ENCODE results near the gene ILK.

Gene ILK

DNA sequence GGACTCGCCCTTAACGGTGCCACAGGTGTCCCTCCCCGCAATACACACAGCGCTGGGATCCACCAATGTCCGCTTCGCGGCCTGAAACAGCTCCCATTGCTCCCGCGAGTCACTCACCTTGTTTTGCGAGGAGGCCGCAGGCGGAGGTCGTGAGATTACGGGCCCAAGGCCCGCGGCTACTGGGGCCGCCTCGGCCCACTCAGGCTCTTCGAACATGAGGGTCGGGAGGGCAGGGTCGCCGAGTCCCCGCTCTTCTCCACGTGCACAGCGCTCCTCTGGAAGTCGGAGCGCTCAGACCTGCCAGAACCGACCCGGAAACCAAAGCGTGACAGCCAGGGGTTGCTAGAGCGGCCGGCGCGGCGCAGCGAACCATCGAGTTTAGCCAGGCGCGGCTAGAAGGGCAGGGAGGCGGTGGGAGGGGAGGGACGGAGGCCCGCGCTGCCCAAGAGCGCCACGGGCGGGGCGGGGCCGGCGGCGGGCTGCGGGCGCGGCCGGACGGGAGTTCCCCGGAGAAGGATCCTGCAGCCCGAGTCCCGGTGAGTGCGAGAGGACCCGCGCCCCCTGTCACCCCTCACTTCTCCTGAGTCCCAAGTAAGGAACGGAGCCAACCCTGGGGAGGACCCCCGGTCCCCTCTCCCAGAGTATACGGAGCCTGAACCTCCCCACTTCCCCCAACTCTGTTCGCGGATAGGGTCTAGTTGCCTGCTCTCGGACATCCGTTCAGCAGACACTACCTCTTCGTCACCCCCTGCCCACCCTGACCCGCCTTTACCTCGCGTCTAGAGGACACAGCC is at the start of gene ILK, which contains the start of gene RRP8:
TSS of gene ILK (plus strand) at position 488 of the 794 bp plus-strand sequence. CDS start 498 bp downstream, outside the sequence.
TSS of gene RRP8 (minus strand) at position 330 of the 794 bp plus-strand sequence. CDS start at position 216, 114 bp downstream.
- DNase-seq = peak; percentile 67

DNA sequence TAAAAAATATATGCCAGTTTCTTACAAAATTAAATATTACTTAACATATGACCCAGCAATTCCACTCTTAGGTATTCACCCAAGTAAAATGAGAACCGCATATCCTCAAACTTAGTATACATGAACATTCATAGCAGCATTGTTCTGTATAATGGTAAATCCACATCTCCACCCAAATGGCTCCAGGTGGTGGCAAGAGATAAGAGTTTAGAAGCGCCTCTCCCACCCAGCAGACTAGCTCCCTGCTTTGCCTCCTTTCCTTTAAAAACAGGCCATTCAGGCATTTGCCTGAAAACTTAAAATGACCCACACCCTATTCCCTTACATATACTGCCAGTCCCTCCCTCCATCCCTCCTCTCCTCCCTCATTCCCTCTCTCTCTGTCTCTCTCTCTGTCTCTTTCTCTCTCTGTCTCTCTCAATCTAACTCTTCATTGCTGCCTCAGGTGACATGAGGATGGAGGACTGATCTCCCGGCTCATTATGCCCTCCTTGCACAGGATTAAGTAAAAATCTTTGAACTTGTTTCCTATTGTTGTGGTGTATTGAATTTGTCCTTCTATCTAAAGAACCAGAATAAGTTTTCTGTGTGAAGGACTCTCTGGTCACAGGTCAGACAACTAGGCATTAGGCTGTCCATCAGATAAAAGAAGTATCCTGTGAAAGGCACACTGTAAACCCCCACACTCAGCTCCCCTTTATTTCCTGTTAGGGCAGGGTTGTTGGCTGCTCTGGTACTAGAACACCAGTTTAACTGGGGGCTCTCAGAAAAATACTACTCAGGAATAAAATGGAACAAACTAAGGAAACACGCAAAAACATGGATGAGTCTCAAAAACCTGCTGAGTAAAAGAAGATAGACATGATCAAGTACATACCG is 48.5 kb upstream of the ILK start:
- DNase-seq = no peak

DNA sequence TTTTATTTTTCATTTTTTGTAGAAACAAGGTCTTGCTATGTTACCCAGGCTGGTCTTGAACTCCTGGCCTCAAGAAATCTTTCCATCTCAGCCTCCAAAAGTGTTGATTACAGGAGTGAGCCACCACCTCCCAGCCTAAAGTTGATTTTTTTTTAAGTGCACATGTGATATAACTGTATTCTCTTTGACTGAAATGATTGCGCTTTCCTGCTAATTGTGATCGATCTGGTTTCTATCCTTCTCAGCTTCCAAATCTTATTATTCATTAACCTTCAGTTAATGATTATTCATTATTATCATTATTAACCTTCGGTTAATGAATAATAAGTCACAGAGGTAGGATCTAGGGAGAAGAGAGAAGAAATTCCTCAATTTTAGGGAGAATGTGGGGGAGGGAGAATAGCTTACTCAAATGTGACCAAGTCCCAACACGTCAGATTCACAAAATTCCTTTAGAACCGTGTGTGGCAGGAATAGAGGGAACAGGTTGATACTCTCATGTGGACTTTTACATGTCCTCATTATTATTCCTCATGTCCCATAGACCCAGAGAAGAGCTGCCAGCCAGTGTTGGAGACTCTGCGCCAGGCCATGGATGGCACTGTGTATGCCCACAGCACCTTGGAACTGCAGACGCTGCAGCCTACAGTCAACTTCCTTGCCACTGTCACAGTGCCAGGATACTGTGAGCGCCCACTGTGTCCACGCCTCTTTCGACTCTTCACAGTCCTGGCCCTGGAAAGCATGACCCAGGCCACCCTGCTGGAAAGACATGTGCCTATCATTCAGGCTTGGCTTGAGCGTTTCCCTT is 47.2 kb upstream of the ILK start:
- DNase-seq = no peak

DNA sequence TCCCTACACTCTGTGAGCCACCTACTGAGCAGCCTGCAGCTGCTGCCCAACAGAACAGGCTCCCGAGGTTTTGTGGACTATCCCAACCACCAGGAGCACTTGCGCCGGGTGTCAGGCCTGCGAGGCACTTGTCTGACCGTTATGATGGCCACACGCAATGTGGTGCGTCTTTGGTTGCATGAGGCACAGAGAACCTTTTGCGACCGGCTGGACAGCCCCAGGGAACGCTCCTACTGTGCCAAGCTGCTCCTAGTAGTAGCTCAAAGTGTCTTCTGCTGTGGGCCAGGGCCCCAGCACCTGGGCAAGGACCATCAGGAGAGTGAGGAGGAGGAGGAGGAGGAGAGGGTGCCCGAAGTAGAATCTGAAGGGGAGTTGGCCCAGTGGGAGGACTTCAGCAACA is 46.5 kb upstream of the ILK start:
- DNase-seq = no peak

DNA sequence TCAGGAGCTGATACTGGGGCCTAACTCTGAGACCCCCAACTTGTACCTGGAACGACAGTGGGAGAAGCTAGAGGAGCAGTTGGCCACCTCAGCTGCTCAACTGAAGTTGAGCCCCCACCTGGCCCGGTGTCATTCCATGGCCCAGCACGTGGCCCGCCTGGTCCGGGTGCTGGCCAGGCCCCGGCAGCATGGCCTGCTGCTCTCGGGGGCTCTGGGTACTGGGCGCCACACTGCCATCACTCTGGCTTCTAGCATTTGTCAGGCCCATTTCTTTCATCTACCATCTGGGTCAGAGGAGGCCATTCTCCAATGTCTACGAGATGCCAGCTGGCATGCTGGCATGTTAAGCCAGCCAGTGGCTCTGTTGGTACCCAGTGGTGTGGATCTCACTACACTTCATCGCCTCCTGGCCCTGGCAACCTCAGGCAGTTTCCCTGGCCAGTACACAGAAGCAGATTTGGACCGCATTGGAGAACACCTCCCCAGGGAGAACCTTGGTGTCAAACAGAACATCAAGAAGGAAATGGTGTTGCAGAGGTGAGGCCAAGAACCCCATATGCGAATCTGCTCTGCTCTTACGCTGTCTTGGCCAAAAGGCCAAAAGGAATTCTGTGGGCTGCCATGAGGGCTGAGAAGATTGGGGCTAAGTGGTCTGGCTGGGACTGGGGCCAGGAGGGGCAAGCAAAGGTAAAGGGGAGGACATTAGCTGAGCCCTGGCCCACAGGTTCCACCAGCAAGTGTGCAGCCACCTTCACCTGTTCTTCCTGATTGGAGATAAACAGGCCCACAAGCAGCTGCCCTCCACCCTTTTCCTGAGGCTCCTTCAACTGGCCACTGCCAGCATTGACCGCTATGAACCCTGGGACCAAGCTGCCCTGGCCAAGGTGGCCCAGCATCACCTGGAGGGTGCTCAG is 45.6 kb upstream of the ILK start:
- DNase-seq = no peak

DNA sequence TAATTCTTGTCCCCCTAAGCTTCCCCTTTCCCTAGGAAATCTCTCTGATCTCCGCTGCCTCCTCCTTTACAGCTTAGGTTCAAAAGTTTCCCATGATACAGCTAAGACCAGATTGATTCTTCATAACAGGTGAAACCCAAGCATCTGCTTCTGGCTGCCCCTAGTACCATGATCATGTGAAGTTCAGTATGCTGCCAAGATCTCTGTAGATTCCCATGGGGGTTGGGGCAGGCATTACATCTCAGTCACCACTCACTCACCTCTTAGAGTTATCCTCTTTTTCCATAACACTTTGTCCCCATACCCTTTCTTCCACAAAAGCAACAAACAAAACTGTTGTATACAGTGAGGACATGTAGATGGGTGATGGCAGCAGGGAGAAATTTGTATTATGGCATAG is 44.2 kb upstream of the ILK start:
- no peak for DNase-seq

DNA sequence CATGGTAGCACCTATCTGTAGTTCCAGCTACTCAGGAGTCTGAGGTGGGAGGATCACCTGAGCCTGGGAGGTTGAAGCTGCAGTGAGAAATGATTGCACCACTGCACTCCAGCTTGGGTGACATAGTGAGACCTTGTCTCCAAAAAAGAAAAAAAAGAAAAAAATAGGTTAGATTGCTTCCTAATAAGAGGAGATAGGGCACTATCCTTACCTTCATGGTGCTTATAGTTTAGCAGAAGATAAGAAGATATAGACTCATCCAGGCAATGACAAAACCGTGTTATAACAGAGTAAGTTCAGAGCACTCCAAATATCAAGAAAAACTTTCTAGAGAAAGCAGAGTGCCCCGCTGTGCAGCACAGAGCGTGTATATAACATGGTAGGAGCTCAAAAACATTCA is 42.3 kb upstream of the ILK start:
- no peak for DNase-seq

DNA sequence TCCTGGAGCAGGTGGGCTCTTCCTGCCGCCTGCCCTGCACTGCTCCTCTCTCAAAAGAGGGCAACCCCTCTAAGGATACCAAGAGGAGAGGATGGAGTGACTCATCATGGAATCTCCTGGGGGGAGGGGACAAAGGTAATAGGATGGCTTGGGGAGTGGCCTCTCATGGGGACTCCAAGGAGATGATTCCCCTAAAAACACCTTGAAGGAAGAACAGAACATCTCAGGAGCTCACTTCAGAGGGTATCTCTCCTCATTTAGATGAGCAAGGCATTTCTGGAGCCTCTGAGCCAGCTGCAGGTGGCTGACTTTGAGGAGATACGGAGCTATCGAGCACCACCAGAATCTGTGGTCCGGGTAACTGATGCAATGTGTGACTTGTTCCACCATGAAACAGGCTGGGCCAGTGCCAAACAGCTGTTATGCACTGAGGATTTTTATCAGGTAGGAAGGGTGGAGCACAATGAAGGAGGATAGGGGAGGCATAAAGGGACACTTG is 40.4 kb upstream of the ILK start:
- DNase-seq = no peak

DNA sequence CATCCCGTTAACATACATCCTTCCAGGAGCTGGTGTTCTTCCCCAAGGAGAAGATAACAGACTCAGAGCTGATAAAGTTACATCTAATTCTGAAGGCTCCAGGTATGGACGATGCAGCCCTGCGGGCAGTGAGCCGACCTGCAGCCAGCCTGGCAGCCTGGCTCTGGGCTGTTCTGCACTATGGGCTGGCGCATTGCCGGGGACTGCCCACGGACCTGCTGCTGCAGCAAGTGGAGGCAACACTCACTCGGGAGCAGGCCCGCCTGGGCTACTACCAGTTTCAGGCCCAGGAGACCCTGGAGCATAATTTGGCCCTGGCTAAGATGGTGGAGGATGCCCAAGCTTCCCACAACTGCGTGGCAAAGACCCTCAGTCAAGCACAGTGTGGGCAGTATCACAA is 39.9 kb upstream of the ILK start:
- DNase-seq = no peak

DNA sequence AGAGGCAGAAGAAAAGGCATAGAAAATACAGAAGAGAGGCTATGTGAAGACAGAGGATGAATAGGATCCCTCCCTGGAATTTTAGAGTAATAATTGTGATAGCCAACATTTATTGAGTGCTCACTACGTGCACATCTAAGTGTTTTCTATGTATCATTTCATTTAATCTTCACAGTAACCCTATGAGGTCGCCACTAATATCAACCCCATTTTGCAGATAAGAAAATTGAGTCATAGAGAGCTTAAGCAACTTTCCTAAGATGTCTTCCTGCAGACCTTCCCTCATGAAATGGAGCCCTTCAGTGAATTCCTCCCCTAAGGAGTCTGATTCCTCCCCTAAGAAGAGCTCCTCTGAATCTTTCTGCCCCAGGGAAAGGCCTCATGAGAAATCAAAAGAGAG is 38.2 kb upstream of the ILK start:
- no peak for DNase-seq

DNA sequence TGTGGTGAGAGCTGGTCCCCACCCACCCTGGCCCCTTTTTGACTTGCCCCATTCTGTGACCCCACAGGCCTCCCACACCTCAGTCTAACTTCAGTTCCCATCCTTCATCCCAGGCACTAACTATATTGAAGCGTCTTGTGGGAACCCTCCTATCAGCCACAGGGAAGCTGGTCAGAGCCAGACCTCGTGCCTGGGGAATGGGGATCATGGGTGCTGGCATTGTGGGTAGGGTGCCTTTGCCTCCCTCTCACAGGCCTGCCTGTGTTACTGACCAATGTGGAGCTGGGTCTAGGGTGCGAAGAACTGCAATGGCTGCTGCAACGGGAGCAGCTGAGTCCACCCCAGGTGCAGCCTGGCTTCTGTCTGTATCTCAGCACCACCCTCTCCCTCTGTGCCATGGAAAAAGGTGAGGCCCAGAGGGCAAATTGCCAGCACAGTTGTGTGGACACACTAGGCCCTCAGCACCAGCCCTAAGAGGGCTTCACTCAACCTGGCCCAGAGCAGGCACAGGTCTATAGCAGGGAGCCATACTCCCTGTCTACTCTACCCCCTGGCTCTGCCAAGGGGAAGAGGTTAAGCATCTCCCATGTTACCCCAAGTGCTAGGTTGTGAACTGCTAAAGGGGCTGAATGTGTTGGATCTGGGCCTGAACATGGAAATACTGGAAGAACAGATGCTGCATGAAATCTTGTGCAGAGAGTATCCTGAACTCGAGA is 37.4 kb upstream of the ILK start:
- no peak for DNase-seq

DNA sequence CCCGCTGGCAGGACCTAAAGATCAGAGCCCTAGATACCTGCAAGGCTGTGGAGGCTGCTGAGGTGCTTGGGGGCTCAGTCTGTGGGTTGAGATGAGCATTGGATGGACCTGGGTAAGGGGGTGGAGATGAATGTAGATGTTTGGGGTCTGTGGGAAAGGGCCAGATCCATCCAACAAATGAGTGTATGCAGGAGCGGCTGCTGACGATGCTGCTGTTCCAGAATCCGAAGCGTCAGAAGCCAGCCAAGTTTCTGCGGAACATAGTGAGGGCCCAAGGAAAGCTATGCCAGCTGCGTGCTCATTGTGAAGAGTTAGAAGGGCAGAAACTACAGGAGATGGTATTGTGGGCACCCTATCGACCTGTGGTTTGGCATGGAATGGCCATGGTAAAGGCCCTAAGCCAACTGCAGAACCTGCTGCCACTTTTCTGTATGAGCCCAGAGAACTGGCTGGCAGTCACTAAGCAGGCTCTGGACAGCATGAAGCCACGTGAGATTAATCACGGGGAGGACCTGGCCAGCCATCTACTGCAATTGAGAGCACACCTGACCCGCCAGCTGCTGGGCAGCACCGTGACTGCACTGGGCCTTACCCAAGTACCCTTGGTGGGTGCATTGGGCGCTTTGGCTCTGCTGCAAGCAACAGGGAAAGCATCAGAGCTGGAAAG is 36.7 kb upstream of the ILK start:
- DNase-seq = no peak

DNA sequence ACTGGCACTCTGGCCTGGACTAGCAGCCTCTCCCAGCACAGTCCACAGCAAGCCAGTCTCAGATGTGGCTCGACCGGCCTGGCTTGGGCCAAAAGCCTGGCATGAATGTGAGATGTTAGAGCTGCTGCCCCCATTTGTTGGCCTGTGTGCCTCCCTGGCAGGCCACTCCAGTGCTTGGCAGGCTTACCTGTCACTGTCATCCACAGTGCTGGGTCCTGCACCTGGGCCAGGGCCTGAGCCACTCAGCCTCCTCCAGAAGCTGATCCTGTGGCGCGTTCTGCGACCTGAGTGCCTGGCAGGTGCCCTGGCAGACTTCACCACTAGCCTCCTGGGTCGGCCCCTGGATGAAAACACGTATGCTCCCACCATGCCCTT is 36.2 kb upstream of the ILK start:
- DNase-seq = no peak

DNA sequence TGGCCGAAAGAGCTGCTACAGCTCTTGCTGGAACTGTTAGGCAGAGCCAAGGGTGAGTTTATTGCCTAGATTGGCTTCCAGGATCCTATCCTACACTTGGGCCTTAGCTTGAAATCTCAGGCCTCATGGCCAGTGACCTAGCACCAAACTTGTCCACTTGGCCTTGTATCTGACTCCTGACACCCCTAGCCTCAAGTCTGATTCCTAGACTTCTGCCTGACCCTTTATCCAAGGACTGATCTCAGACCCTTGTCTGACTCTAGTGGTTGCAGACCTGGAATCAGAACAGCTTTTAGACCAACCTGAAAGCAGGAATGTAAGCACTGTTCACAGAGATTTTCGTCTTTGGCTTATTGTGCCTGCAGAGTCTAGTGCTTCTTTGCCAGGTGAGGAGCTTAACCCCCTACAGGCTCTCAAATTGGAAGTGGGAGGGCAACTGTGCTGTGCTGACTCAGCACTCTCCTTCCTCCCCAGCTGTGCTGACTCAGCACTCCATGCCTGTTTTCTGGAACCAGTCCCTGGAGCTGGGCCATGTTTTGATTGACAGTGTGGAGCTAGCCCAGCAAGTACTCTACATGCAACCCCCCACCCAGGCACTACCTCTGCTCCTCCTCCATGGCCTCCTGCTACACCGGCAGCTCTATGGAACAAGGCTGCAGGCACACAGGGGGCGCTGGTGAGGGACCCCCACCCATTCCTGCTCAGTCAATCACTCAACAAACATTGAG is 35.2 kb upstream of the ILK start:
- no peak for DNase-seq

DNA sequence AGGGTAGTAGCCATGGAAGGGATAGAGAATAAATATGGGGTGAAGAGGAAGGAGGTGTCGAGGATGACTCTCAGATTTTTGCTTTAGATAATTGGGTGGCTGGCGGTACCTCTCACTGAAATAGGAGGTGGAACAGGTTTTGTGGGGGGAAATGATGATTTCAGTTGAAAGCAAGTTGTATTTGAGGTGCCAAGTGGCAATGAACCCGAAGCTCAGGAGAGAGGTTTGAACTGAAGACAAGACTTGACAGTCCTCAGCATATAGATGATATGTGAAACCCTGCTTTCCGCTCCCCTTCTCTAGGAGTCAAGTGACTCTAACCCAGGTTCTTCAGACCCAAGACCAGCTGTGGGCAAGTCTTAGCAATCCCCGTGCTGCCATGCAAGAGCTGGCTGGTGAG is 33.9 kb upstream of the ILK start:
- DNase-seq = no peak

DNA sequence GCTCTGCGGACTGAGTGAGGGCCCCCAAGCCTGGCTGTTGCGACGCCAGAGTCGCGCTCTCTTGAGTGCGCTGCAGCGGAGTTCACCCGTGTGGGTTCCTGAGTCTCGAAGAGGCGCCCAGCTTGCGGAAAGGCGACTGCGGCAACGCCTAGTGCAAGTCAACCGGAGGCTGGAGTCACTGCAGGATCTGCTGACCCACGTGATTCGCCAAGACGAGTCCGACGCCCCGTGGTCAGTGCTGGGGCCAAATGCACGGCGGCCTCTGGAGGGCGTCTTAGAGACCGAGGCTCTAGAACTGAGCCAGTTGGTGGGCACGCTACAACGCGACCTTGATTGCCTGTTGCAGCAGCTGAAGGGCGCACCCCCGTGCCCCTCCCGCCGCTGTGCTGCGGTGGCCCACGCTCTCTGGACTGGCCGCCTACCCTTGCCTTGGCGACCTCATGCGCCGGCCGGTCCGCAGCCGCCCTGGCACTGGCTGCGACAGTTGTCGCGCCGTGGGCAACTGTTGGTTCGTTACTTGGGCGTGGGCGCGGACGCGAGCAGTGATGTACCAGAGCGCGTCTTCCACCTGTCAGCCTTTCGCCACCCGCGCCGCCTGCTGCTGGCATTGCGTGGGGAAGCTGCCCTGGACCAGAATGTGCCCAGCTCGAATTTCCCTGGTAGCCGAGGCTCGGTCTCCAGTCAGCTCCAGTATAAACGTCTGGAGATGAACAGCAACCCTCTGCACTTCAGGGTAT is 32.7 kb upstream of the ILK start:
- DNase-seq = no peak

DNA sequence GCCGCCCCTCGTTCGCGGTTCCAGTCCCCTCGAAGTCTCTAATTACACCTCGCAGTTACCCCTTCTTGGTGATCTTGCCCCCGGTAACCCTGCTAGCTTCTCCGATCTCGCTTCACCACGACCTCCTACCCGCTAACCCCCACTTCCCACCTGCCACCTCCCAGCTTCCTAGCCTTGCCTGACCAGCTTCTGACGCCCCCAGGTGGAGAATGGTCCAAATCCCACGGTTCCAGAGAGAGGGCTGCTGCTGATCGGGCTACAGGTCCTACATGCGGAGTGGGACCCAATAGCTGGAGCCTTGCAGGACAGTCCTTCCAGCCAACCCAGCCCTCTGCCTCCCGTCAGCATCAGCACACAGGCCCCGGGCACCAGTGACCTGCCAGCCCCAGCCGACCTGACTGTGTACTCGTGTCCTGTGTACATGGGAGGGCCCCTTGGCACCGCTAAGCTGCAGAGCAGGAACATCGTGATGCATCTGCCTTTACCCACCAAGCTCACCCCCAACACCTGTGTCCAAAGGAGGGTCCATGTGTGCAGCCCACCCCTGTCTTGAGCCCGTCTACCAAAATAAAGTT is 32.1 kb upstream of the ILK start:
- no peak for DNase-seq

DNA sequence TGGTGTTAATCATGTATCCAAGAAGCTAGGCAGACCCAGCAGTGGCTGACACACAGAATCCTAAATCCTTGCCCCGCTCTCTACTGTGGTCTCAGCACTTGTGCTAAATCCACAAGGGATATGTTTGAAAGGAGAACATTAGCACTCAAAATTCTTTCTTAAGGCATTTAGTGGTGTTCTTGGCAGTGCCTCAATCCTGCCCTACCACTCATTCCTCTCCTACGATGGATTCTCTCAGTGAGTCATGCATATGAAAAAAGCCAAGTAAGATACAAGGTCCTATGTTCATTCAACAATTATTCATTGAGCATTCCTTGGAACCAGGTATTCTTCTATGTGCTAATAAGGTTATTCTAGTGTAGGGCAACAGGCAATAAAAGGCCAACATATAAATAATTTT is 31.4 kb upstream of the ILK start:
- no peak for DNase-seq

Data from DMS153 (cell line).